H1 (cell line): ENCODE data around the gene NBPF15. TPM values are rescaled to one million over a fixed set of nuclear protein-coding genes. Genes with fewer than 3 reads are reported as not detected.
"Not testable (repeated sequence)": the region's sequence is repeated elsewhere in the genome, so short reads cannot be mapped to it uniquely, and the experiment has no call there.

Experiments used
- CTCF ChIA-PET: fragments of 300-600 bp; sonication (Branson Sonifier 250); formaldehyde crosslinking; loops from one replicate; lab custom pipeline; 2021; ENCODE audit not compliant: partially characterized antibody; lab: Charles Lee
- POLR2A ChIA-PET: fragments of 300-600 bp; sonication (Branson Sonifier 250); formaldehyde crosslinking; loops from one replicate; lab custom pipeline; 2021; ENCODE audit warnings: inconsistent platforms; ENCODE audit not compliant: partially characterized antibody; lab: Charles Lee
- DNase-seq, 2 experiments: peaks; one replicate each; pipeline versions ENCODE4 v3.0.0 to v3.0.0-alpha.2; 2010 to 2022; ENCODE audit warnings: low spot score in 2 of 2, low read depth in 1 of 2, mixed read lengths in 1 of 2
- FAIRE-seq: peaks from 2 replicates; lab custom pipeline; 2011; peaks lifted over from hg19 to GRCh38; lab: Jason Lieb, UNC
- H2AFZ ChIP-seq: 2 replicates; pipeline ENCODE4 v1.8.1; 2012; ENCODE audit warnings: low read length, inconsistent platforms
- H2AK5ac ChIP-seq: 2 replicates; pipeline ENCODE4 v1.6.1; 2013; ENCODE audit warnings: low read depth, low read length
- H2BK120ac ChIP-seq: replicated peaks from 2 replicates; pipeline ENCODE3; 2013; ENCODE audit warnings: low read depth, low read length, inconsistent platforms
- H2BK12ac ChIP-seq: 2 replicates; pipeline ENCODE4 v1.6.1; 2013; ENCODE audit warnings: low read depth, low read length
- H2BK15ac ChIP-seq: 2 replicates; pipeline ENCODE4 v1.6.1; 2013; ENCODE audit warnings: low read length
- H2BK20ac ChIP-seq: 2 replicates; pipeline ENCODE4 v1.6.1; 2013; ENCODE audit warnings: low read length
- H2BK5ac ChIP-seq: 2 replicates; pipeline ENCODE4 v1.6.1; 2013; ENCODE audit warnings: low read depth, low read length
- H3K14ac ChIP-seq: 2 replicates; pipeline ENCODE4 v1.6.1; 2013; ENCODE audit warnings: inconsistent platforms; ENCODE audit not compliant: insufficient read length
- H3K18ac ChIP-seq: 2 replicates; pipeline ENCODE4 v1.6.1; 2013; ENCODE audit warnings: low read length; ENCODE audit errors: extremely low read depth
- H3K23ac ChIP-seq: 2 replicates; pipeline ENCODE4 v1.6.1; 2013; ENCODE audit warnings: inconsistent platforms; ENCODE audit not compliant: insufficient read length
- H3K23me2 ChIP-seq: 2 replicates; pipeline ENCODE4 v1.6.1; 2013; ENCODE audit warnings: low read depth, low read length
- H3K27ac ChIP-seq: 2 replicates; pipeline ENCODE4 v1.6.1; 2011; ENCODE audit warnings: low read depth, low read length, inconsistent platforms
- H3K27me3 ChIP-seq, 4 experiments: replicated peaks in 1 of 4; 1 replicate in 1 of 4; 2 replicates in 3 of 4; pipeline versions ENCODE4 v1.6.1 to v1.8.1; 2011 to 2013; ENCODE audit warnings: low read length in 3 of 4, mild to moderate bottlenecking in 3 of 4, inconsistent platforms in 2 of 4, mixed read lengths in 2 of 4, moderate library complexity in 1 of 4; ENCODE audit not compliant: control insufficient read depth in 3 of 4, insufficient read depth in 3 of 4; ENCODE audit errors: extremely low read depth in 1 of 4
- H3K36me3 ChIP-seq, 4 experiments: 2 replicates each; pipeline versions ENCODE4 v1.6.1 to v1.8.1; 2011 to 2013; ENCODE audit warnings: mild to moderate bottlenecking in 4 of 4, low read length in 3 of 4, moderate library complexity in 2 of 4, control low read depth in 1 of 4, inconsistent platforms in 1 of 4; ENCODE audit not compliant: insufficient read depth in 4 of 4, control insufficient read depth in 2 of 4
- H3K4ac ChIP-seq: replicated peaks from 2 replicates; pipeline ENCODE3; 2013; ENCODE audit warnings: low read length, low read depth, mixed read lengths, inconsistent platforms; ENCODE audit not compliant: insufficient read length
- H3K4me1 ChIP-seq, 4 experiments: replicated peaks in 1 of 4; 1 replicate in 1 of 4; 2 replicates in 3 of 4; pipeline versions ENCODE4 v1.6.1 to v1.8.1; 2011 to 2013; ENCODE audit warnings: low read length in 3 of 4, inconsistent platforms in 2 of 4, mixed read lengths in 1 of 4; ENCODE audit not compliant: insufficient read depth in 4 of 4, control insufficient read depth in 3 of 4
- H3K4me2 ChIP-seq, 2 experiments: 2 replicates each; pipeline versions ENCODE4 v1.6.1 to v1.8.1; 2011 to 2013; ENCODE audit warnings: low read depth in 2 of 2, low read length in 2 of 2, control low read depth in 1 of 2, inconsistent platforms in 1 of 2, mild to moderate bottlenecking in 1 of 2; ENCODE audit not compliant: insufficient read depth in 1 of 2
- H3K4me3 ChIP-seq, 4 experiments: fragments of 200-600, 300-600 bp in 1 of 4; sonication (generic), shearing (Covaris generic), sonication (Bioruptor Twin) in 1 of 4; 2 replicates each; pipeline versions ENCODE4 v1.5.1 to v1.8.1; 2011 to 2016; ENCODE audit warnings: low read length in 4 of 4, low read depth in 3 of 4, control low read depth in 2 of 4, inconsistent platforms in 2 of 4, mild to moderate bottlenecking in 2 of 4, mixed read lengths in 1 of 4, moderate library complexity in 1 of 4; ENCODE audit not compliant: insufficient read depth in 2 of 4; ENCODE audit errors: extremely low read depth in 1 of 4
- H3K56ac ChIP-seq: replicated peaks from 2 replicates; pipeline ENCODE3; 2013; ENCODE audit warnings: low read depth, mild to moderate bottlenecking, mixed read lengths, low read length, inconsistent platforms; ENCODE audit not compliant: insufficient read length
- H3K79me1 ChIP-seq: 2 replicates; pipeline ENCODE4 v1.6.1; 2013; ENCODE audit warnings: low read depth, low read length, control low read depth
- H3K79me2 ChIP-seq, 2 experiments: 2 replicates each; pipeline versions ENCODE4 v1.6.1 to v1.8.1; 2012 to 2013; ENCODE audit warnings: low read length in 2 of 2, mild to moderate bottlenecking in 2 of 2, inconsistent platforms in 1 of 2; ENCODE audit not compliant: insufficient read depth in 2 of 2, control insufficient read depth in 1 of 2
- H3K9ac ChIP-seq, 4 experiments: replicated peaks in 1 of 4; 1 replicate in 1 of 4; 2 replicates in 3 of 4; pipeline versions ENCODE4 v1.6.1 to v1.8.1; 2011 to 2013; ENCODE audit warnings: low read depth in 3 of 4, low read length in 3 of 4, control low read depth in 2 of 4, mild to moderate bottlenecking in 2 of 4, moderate library complexity in 2 of 4, inconsistent platforms in 1 of 4; ENCODE audit errors: extremely low read depth in 1 of 4
- H3K9me3 ChIP-seq, 2 experiments: 2 replicates each; pipeline versions ENCODE4 v1.6.1 to v1.8.1; 2012 to 2013; ENCODE audit warnings: mild to moderate bottlenecking in 2 of 2, moderate library complexity in 2 of 2, control low read depth in 1 of 2, inconsistent platforms in 1 of 2, low read depth in 1 of 2, low read length in 1 of 2, mixed read lengths in 1 of 2; ENCODE audit not compliant: insufficient read depth in 2 of 2
- H4K20me1 ChIP-seq, 2 experiments: replicated peaks in 1 of 2; 2 replicates each; pipeline versions ENCODE3 to v1.8.1; 2011 to 2013; ENCODE audit warnings: inconsistent platforms in 2 of 2, low read length in 2 of 2, mild to moderate bottlenecking in 1 of 2; ENCODE audit not compliant: insufficient read depth in 2 of 2, control insufficient read depth in 1 of 2
- H4K5ac ChIP-seq: 2 replicates; pipeline ENCODE4 v1.6.1; 2013; ENCODE audit warnings: low read length, low read depth, mixed read lengths, inconsistent platforms; ENCODE audit not compliant: insufficient read length
- H4K8ac ChIP-seq: 2 replicates; pipeline ENCODE4 v1.8.0; 2013; ENCODE audit warnings: mild to moderate bottlenecking, moderate library complexity, low read length, inconsistent platforms; ENCODE audit not compliant: insufficient read depth; ENCODE audit errors: extremely low read depth
- H4K91ac ChIP-seq: replicated peaks from 2 replicates; pipeline ENCODE3; 2013; ENCODE audit warnings: low read length, mixed read lengths, inconsistent platforms; ENCODE audit not compliant: insufficient read length
- WGBS, 2 experiments: shearing (Covaris generic) in 1 of 2; methylation state at CpG; one replicate each; pipeline versions ENCODE4 v1.1.6 to v1.1.7; 2013 to 2015; ENCODE audit warnings: low lambda C conversion rate in 2 of 2, mixed read lengths in 2 of 2, inconsistent platforms in 1 of 2, low coverage in 1 of 2, missing lambda C conversion rate in 1 of 2; ENCODE audit not compliant: insufficient replicate concordance in 2 of 2, insufficient coverage in 1 of 2, insufficient read length in 1 of 2; ENCODE audit errors: extremely low coverage in 1 of 2, missing lambda C conversion rate in 1 of 2; 5-methylcytosine and 5-hydroxymethylcytosine counted together
- polyA plus RNA-seq, 7 experiments: library from polyadenylated mRNA; depleted of rRNA in 3 of 7; stranded (reverse) in 5 of 7; unstranded in 2 of 7; fragments of >200 nt in 5 of 7; fragments of 200-250 nt in 2 of 7; gene quantifications; 1 replicate in 5 of 7; 2 replicates in 1 of 7; 4 replicates in 1 of 7; pipeline versions ENCODE4 v1.2.1 to v1.2.3, GENCODE V29; 2011 to 2013; ENCODE audit warnings: missing spikeins in 2 of 7, mixed read lengths in 2 of 7
- total RNA-seq: library from RNA; stranded (reverse); fragmentation: NEBNext Ultra II Directional; extraction: Animal tissue kit (Norgen Biotek cat#: 25700); gene quantifications from 2 replicates; pipeline ENCODE4 v1.2.1, GENCODE V29; 2021

NBPF15 gene
- total and polyA plus RNA-seq, 2 of the 8 experiments (the other 6 are each of a cell fraction or from before 2014, with no cell fraction given) = 7.9 to 9.4 TPM

GRCh38 chr1:144473897-144474296 lies 12.4 kb upstream of the NBPF15 start:
- H4K20me1 ChIP-seq, H4K91ac ChIP-seq, H2BK20ac ChIP-seq, H3K56ac ChIP-seq, H2AK5ac ChIP-seq, H2BK15ac ChIP-seq, H3K4me2 ChIP-seq, FAIRE-seq, H2BK12ac ChIP-seq, DNase-seq, H3K4ac ChIP-seq, H3K27me3 ChIP-seq, POLR2A ChIA-PET, H2BK5ac ChIP-seq, H4K8ac ChIP-seq, H3K18ac ChIP-seq, H3K14ac ChIP-seq, H2AFZ ChIP-seq, H3K9ac ChIP-seq, H3K4me3 ChIP-seq, H3K23me2 ChIP-seq, H2BK120ac ChIP-seq, H3K9me3 ChIP-seq, H3K27ac ChIP-seq, H3K36me3 ChIP-seq, CTCF ChIA-PET, H3K4me1 ChIP-seq, H3K79me1 ChIP-seq, H4K5ac ChIP-seq, H3K79me2 ChIP-seq, H3K23ac ChIP-seq: not testable (repeated sequence)
- WGBS, 2 experiments = no CpG with 5 or more reads among the region's 2 CpGs

GRCh38 chr1:144471434-144471833 lies 10.0 kb upstream of the NBPF15 start:
- H4K5ac ChIP-seq, H2BK12ac ChIP-seq, H4K91ac ChIP-seq, H3K4me1 ChIP-seq, H3K14ac ChIP-seq, H3K18ac ChIP-seq, H2BK15ac ChIP-seq, H2AK5ac ChIP-seq, H2AFZ ChIP-seq, H3K4me3 ChIP-seq, H4K8ac ChIP-seq, FAIRE-seq, H3K9me3 ChIP-seq, H2BK5ac ChIP-seq, CTCF ChIA-PET, H3K23ac ChIP-seq, H3K79me1 ChIP-seq, H3K56ac ChIP-seq, H3K9ac ChIP-seq, H3K4me2 ChIP-seq, H3K36me3 ChIP-seq, H3K27me3 ChIP-seq, H3K79me2 ChIP-seq, POLR2A ChIA-PET, H2BK20ac ChIP-seq, DNase-seq, H3K4ac ChIP-seq, H4K20me1 ChIP-seq, H3K27ac ChIP-seq, H2BK120ac ChIP-seq, H3K23me2 ChIP-seq: not testable (repeated sequence)
- 81% methylated on average over 4 of the region's 4 CpGs; no CpG with 5 or more reads in 1 of the 2 experiments for WGBS, 2 experiments
